ENCODE measurements around the gene SMPDL3A. TPM values are rescaled to one million over a fixed set of nuclear protein-coding genes. Genes with fewer than 3 reads are reported as not detected.

SMPDL3A gene
- total RNA-seq, 4 donors from 2014 or later = 6.6 to 14.9 (median 7.4) TPM

- DNase-seq (ENCODE audit: extremely low spot score) = no peak
- Histone ChIP-seq H3K36me3 (no peaks in the 10 kb centered on the region), H3K4me3 (no peak within 1 kb of the TSS), H3K27me3 (no peaks in the 10 kb centered on the region), H3K27ac (replicated peaks in 1 of 4) (no peak within 1 kb of the TSS), H3K4me1 (no peaks in the 10 kb centered on the region), H3K9me3 (no peaks in the 10 kb centered on the region)
- WGBS = 59% methylated on average over 3 of the region's 3 CpGs
- TF ChIP-seq CTCF (IDR thresholded peaks at IDR 0.05) = no peak
- TF ChIP-seq POLR2AphosphoS5 (IDR thresholded peaks at IDR 0.05) = no peak
- TF ChIP-seq EP300 (IDR thresholded peaks at IDR 0.05) = no peak
- no peak for TF ChIP-seq POLR2A (IDR thresholded peaks at IDR 0.05; ENCODE audit: low read depth)
- intact Hi-C loops (cut with DNase I) = no loop called here
Measured at GRCh38 chr6:122779667-122780066, 9.4 kb upstream of the SMPDL3A start, which contains the start of gene FABP7. FABP7 (plus strand) TSS chr6:122779716; CDS start chr6:122779795, 79 bp downstream.

GRCh38 chr6:122780114-122780513 is 8.9 kb upstream of the SMPDL3A start:
- Histone ChIP-seq H3K4me1 (no peaks in the 10 kb centered on the region), H3K36me3 (no peaks in the 10 kb centered on the region), H3K27ac (replicated peaks in 1 of 4) (no peak overlapping the region), H3K27me3 (no peaks in the 10 kb centered on the region), H3K4me3 (no peak overlapping the region), H3K9me3 (no peaks in the 10 kb centered on the region)
- TF ChIP-seq CTCF (IDR thresholded peaks at IDR 0.05) = no peak
- no peak for TF ChIP-seq POLR2A (IDR thresholded peaks at IDR 0.05; ENCODE audit: low read depth)
- TF ChIP-seq POLR2AphosphoS5 (IDR thresholded peaks at IDR 0.05) = no peak
- TF ChIP-seq EP300 (IDR thresholded peaks at IDR 0.05) = no peak
- WGBS = 47% methylated on average over 5 of the region's 5 CpGs
- intact Hi-C loops (cut with DNase I) = no loop called here
- no peak for DNase-seq (ENCODE audit: extremely low spot score)

GRCh38 chr6:122781716-122782115 is 7.3 kb upstream of the SMPDL3A start:
- H3K9me3 ChIP-seq = no peaks in the 10 kb centered on the region
- intact Hi-C loops (cut with DNase I) = no loop called here
- H3K27ac ChIP-seq (replicated peaks in 1 of 4) = no peak overlapping the region
- no peak for DNase-seq (ENCODE audit: extremely low spot score)
- TF ChIP-seq POLR2A (IDR thresholded peaks at IDR 0.05; ENCODE audit: low read depth) (no peak), EP300 (IDR thresholded peaks at IDR 0.05) (no peak), CTCF (IDR thresholded peaks at IDR 0.05) (no peak)
- no peak overlapping the region for H3K4me3 ChIP-seq
- no peaks in the 10 kb centered on the region for H3K36me3 ChIP-seq
- WGBS = 88% methylated on average over 7 of the region's 7 CpGs
- no peaks in the 10 kb centered on the region for H3K4me1 ChIP-seq
- H3K27me3 ChIP-seq = no peaks in the 10 kb centered on the region

GRCh38 chr6:122783401-122783800 is 5.7 kb upstream of the SMPDL3A start:
- TF ChIP-seq CTCF (IDR thresholded peaks at IDR 0.05) (no peak), POLR2A (IDR thresholded peaks at IDR 0.05; ENCODE audit: low read depth) (no peak), EP300 (IDR thresholded peaks at IDR 0.05) (no peak), POLR2AphosphoS5 (IDR thresholded peaks at IDR 0.05) (no peak)
- H3K4me3 ChIP-seq = no peak overlapping the region
- DNase-seq (ENCODE audit: extremely low spot score) = no peak
- H3K36me3 ChIP-seq = no peaks in the 10 kb centered on the region
- peaks cover 0 to 5% (median 4%) of the 10 kb centered on the region in 4 donors for H3K4me1 ChIP-seq
- WGBS = 80% methylated on average over 4 of the region's 4 CpGs
- no peaks in the 10 kb centered on the region for H3K9me3 ChIP-seq
- H3K27ac ChIP-seq (replicated peaks in 1 of 4) = no peak overlapping the region
- intact Hi-C loops (cut with DNase I) = no loop called here
- no peaks in the 10 kb centered on the region for H3K27me3 ChIP-seq

- Histone ChIP-seq H3K36me3 (no peaks in the 10 kb centered on the region), H3K4me1 (peaks cover 11 to 22% (median 19%) of the 10 kb centered on the region in 4 donors), H3K27ac (replicated peaks in 1 of 4) (no peak overlapping the region), H3K4me3 (no peak overlapping the region), H3K9me3 (no peaks in the 10 kb centered on the region), H3K27me3 (no peaks in the 10 kb centered on the region)
- DNase-seq (ENCODE audit: extremely low spot score) = no peak
- intact Hi-C loops (cut with DNase I) = no loop called here
- TF ChIP-seq EP300 (IDR thresholded peaks at IDR 0.05) (no peak), POLR2A (IDR thresholded peaks at IDR 0.05; ENCODE audit: low read depth) (no peak), CTCF (IDR thresholded peaks at IDR 0.05) (no peak), POLR2AphosphoS5 (IDR thresholded peaks at IDR 0.05) (no peak)
- WGBS = 95% methylated on average over 1 of the region's 1 CpG
Measured at GRCh38 chr6:122785891-122786290, 3.2 kb upstream of the SMPDL3A start.

Data from esophagus muscularis mucosa (tissue), 4 donors.